GM18867 (cell line): ENCODE measurements around the gene DYNC1I1.

ENCODE experiments used
- ATAC-seq: cut with Tn5 transposase; IDR thresholded peaks from one replicate; pipeline ENCODE4 v1.9.1; 2021; ENCODE audit warnings: mild to moderate bottlenecking, moderate library complexity; ENCODE audit not compliant: unreplicated experiment

The DYNC1I1 gene

DNA sequence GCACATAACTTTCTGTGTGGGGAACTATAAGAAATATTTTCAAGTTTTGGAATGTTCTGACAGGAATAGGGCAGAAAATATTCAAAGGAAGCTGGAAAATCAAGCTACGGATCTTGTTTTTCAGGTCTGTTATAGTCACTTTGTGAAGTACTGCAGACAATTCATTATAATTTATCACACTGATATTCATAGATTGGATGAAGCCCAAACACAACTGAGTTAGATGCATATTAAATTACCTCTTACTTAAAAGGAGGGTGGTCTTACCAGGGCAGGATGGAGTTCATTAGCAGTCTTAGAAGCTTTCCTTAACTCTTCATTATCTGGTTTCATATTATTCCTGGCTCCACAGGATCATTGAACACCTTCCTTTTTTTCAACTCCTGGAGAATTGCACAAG, 242.3 kb downstream of the DYNC1I1 start:
- ATAC-seq, result no peak

- ATAC-seq, result no peak
Measured at GRCh38 chr7:96016056-96016586, 243.8 kb downstream of the DYNC1I1 start.

DNA sequence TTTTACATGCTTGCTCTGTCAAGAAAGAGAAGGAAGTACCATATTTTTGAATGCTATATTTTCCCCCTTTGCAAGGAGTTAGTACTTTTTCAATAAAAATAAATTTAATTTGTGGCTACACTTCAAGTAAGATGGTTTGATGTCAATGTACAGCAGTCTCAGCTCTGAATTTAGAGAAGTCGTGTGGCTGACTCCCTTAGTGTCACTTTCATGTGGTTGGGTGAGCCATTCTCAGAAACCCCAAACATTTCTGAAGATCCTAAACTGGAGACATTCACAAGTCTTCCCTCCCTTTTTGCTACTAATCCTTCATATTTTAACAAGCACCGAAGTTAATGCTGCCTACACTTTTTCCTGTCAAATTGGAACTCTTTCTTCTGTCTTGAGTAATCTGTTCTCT, 244.4 kb downstream of the DYNC1I1 start:
- no peak for ATAC-seq

DNA sequence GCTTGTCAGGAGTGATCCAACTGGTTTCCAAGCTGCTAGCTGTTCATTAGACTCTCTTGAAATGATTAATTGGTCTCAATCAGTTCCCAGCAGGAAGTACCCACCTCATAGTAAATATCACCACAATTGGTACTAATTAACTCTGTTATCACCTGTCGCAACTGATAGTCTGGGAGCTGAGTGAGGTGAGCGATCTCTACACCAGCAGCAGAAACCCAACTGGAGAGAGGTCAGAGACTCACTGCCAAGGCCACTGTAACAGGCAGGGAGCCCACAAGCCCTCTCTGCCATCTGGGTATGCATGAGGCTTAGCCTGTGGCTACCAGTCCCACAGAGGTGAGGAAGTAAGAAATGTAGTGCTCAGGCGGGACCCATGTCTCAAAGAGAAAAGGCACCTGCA, 245.5 kb downstream of the DYNC1I1 start:
- ATAC-seq, result no peak

DNA sequence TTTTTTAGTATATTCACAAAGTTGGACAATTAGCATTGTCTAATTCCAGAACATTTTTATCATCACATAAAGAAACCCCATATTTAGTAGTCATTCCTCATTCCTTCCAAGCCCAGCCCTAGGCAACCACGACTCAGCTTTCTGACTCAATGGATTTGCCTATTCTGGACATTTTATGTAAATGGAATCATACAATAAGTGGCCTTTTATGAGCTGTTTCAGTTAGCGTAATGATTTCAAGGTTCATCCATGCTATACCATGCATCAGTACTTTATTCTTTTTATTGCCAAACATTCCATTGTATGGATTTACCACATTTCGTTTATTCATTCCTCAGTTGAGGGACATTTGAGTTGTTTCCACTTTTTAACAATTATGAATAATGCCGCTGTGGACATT, 249.2 kb downstream of the DYNC1I1 start:
- no peak for ATAC-seq

GRCh38 chr7:96023387-96023786, 251.0 kb downstream of the DYNC1I1 start:
- ATAC-seq, result no peak

DNA sequence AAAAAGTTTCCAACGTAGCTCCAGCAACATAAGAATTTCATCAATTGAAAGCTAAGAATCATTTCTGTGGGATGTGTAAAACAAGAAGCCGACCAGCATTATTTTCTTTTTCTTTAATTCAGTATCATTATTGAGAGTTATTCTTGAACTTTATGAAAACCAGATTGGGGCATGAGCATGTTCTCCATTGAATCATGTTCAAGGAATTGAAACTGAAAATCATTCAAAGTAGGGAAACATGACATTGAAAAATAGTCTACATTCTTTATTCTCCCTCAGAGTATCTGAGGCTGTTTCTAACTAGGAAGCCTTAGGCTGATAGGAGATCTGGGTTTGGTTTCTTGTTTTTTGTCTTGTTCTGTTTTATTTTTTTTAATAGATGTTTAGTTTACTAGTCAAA, 253.7 kb downstream of the DYNC1I1 start:
- no peak for ATAC-seq

GRCh38 chr7:96026611-96027010, 254.3 kb downstream of the DYNC1I1 start:
- ATAC-seq, result no peak

GRCh38 chr7:96028729-96029128, 256.4 kb downstream of the DYNC1I1 start:
- ATAC-seq, result no peak

DNA sequence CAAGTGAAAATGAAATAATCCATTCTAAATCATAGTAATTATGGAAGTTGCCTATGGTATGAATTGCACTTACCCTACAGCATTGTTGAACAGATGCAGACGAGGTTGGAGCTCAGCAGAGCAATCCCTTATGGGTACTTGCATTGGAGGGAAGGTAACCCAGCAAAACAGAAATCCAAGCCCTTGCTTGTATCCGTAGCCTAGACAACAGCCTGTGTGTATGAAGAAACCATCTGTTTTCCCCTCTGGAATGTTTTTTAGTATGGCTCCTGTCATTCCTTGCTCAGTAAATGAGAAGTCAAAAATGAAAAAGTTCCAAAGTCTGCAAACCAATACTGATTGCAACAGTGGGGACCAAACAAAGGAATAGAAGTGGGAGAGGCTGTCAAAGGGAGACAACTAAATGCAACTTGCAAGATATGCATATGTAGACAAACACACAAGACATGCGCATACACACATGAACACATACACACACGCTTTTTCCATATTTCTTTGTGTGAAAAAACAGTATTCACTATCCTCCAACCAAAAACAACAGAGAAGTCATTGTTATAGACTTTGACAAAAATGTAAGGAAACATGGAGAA, 260.8 kb downstream of the DYNC1I1 start:
- no peak for ATAC-seq

DNA sequence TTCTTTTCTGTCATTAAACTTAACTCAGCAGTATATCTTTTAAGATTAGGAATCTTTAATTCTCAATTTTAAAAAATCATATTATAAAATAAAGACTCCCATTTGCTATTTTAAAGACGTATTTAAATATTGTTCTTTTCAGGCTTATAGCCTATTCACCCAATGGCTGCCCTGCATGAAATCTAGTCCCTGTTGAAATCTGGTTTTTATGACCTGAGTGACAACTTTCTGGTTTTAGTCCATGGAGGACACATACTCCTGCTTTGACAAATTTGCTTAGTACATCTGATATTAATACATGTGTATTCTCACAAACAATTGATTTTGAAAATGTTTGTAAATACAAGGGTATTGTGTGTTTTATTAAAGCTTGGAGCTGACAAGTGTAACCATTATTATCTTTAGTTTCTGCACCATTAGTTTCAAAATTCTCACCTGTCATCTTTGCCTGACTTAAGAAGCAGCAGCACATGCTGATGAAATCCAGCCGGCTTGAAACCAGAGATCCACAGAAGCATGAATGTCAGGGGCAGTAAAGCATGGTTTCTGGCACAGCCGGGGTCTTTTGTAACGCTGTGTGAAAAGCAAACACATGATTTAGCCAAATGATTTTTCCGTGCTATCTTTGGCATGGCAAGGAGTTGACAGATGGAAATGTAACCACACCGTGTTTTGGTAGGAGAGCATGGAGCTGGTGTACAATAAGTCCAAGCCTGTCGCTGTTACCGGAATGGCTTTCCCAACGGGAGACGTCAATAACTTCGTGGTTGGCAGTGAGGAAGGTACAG, 262.8 kb downstream of the DYNC1I1 start:
- no peak for ATAC-seq

DNA sequence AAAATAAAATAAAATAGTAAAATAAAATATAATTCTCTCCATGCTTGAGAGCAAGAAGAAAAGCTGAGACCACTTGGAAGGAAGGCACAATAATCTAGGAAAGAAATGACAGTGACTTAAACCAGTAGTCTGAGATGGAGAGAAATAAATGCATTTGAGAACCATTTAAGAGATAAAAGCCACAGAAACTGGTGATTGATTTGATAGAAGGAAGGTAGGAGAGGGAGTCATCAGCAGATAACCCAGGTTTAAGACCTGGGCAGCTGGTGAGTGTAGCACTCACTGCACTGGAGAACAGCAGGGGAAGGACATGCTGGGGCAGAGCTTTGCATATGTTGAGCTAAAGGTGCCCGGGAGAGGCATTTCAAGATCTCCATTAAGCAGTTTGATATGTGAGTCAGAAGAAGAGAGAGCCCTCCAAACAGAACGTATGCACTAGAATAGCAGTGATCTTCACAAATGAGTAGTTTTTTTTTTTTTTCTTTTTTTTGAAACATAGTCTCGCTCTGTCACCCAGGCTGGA, 268.0 kb downstream of the DYNC1I1 start:
- ATAC-seq, result no peak

DNA sequence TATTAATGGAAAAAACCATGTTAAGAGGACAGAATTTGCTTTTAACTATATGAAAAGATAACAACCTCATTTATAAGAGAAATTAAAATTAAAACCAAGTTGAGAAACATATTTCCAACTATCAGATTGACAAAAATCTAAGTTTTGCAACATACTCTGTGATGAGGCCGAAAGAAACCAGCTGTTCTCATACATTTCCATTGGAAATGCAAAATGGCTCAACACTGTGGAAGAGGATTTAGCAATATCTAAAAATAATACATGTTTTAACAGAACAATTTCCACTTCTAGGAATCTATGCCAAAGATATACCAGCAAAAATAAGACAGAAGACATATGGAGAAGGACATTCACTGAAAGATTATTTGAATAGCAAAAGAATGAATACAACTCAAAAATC, 268.8 kb downstream of the DYNC1I1 start:
- no peak for ATAC-seq

DNA sequence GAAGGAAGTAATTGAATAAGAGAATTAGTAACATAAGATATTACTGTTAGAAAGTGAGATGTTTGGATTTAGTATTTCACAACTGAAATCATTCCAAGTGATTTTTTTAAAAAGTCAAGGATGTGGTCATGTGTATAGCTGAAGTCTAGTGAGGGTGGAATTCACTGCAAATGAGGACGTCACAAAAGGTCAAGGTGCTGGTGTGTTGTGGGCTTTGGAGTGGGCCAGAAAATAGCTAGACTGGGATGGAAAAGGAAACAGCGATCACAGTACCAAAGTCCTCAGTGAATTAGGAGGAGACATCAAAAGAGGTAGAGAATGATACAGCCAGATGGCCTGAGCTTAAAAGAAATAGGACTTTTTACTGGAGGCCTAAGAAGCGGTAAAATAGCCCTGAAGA, 272.8 kb downstream of the DYNC1I1 start:
- ATAC-seq, result no peak

GRCh38 chr7:96045919-96046318, 273.6 kb downstream of the DYNC1I1 start:
- no peak for ATAC-seq

DNA sequence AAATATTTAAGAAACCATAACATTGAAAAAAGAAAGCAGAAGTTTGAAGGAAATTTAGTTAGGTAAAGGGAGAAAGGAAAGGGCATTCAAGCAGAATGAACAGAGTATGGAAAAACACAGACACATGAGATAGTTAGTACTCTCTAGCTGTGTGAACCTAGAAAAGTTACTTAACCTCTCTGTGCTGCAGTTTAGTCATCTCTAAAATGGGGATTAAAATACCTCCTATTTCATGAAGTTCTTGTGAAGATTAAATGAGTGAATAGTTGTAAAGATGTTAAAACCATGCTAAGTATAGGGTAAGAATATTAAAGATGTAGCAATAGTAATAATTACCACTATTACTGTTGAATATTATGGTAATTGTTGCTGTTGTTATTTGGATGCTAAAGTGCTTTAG, 279.9 kb downstream of the DYNC1I1 start:
- no peak for ATAC-seq

DNA sequence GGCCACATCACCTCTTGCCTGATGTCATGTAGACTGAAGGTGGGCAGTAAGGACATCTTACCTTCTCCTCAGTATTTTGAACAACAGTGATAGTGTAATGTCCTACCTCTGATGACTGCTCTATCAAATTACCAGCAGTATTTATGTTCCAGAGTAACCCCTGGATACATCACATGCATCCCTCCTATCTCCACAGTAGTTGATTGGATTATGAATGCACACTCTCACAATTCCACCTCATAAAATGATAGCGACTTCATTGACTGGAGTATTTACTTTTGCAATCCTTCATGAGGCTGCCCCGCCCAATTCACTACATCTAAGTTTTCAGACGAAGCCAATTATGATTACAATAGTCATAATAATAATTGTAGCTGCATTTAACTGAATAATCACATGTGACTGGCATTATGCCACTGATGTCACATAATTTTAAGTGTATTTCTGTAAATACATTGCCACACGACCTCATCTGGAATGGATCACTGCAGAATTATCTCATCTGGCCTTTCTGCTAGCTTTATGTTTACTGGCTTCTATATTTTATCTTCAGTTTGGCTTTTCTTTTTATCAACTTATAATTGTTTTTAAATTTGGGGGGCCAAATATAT, 280.6 kb downstream of the DYNC1I1 start:
- ATAC-seq, result no peak

GRCh38 chr7:96055717-96056116, 283.4 kb downstream of the DYNC1I1 start:
- ATAC-seq, result no peak

- no peak for ATAC-seq
Measured at GRCh38 chr7:96059075-96059474, 286.7 kb downstream of the DYNC1I1 start.

- ATAC-seq, result no peak
Measured at GRCh38 chr7:96061009-96061408, 288.7 kb downstream of the DYNC1I1 start.

- no peak for ATAC-seq
Measured at GRCh38 chr7:96061844-96062243, 289.5 kb downstream of the DYNC1I1 start.

DNA sequence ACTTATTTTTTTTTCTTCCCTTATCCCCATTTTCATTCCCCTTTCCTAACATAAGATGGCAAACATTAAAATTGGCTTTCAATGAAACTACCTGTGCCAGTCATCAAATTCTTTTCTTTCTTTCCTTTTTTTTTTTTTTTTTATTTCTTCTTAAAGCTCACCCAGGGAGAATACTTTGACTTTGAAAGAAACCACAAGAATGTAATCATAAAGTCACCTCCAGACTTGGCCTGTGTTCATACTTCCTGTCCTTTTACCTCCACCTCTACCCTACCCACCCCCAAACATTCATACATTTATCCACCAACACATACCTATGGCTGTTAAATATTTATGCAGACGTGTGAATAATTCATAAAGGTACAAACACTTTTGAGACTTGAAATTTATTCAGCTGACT, 295.0 kb downstream of the DYNC1I1 start:
- no peak for ATAC-seq
